Kidney (tissue), 14 donors: Measurements from ENCODE around the gene ZDHHC3. TPM values are rescaled to one million over a fixed set of nuclear protein-coding genes. Genes with fewer than 3 reads are reported as not detected.

Experiments used
- DNase-seq, 5 donors: peaks; one replicate each; pipeline ENCODE4 v3.0.0-alpha.2; 2013 to 2020
- FAIRE-seq: peaks from 2 replicates; lab custom pipeline; 2012; peaks lifted over from hg19 to GRCh38; lab: Jason Lieb, UNC
- H3K27ac ChIP-seq, 2 donors: one replicate each; pipeline ENCODE4 v1.7.0; 2013; ENCODE audit warnings: low read depth in 2 of 2, low read length in 2 of 2, inconsistent platforms in 1 of 2
- H3K27me3 ChIP-seq: one replicate; pipeline ENCODE4 v1.7.1; 2013; ENCODE audit warnings: low read length, inconsistent platforms; ENCODE audit not compliant: control insufficient read depth, insufficient read depth
- H3K36me3 ChIP-seq, 3 donors: one replicate each; pipeline versions ENCODE4 v1.7.0 to v1.7.1; 2013; ENCODE audit warnings: low read length in 3 of 3, control low read depth in 1 of 3, inconsistent platforms in 1 of 3; ENCODE audit not compliant: insufficient read depth in 3 of 3, control insufficient read depth in 2 of 3
- H3K4me1 ChIP-seq, 3 donors: one replicate each; pipeline versions ENCODE4 v1.7.0 to v1.7.1; 2013; ENCODE audit warnings: low read length in 3 of 3, inconsistent platforms in 1 of 3, low read depth in 1 of 3; ENCODE audit not compliant: control insufficient read depth in 2 of 3, insufficient read depth in 2 of 3
- H3K4me3 ChIP-seq, 3 donors: one replicate each; pipeline versions ENCODE4 v1.7.0 to v1.8.1; 2013; ENCODE audit warnings: low read length in 3 of 3, control low read depth in 1 of 3, inconsistent platforms in 1 of 3
- H3K9ac ChIP-seq, 3 donors: one replicate each; pipeline versions ENCODE4 v1.7.0 to v1.7.1; 2013; ENCODE audit warnings: low read length in 3 of 3, control low read depth in 1 of 3, inconsistent platforms in 1 of 3
- H3K9me3 ChIP-seq, 3 donors: one replicate each; pipeline versions ENCODE4 v1.7.0 to v1.7.1; 2013; ENCODE audit warnings: low read length in 3 of 3, control low read depth in 1 of 3, inconsistent platforms in 1 of 3; ENCODE audit not compliant: control insufficient read depth in 2 of 3, insufficient read depth in 1 of 3
- CTCF ChIP-seq: IDR thresholded peaks from 3 replicates; pipeline ENCODE4 v1.5.1; 2012; ENCODE audit warnings: mild to moderate bottlenecking, moderate library complexity, borderline replicate concordance; ENCODE audit not compliant: insufficient read depth; ENCODE audit errors: extremely low read depth
- intact Hi-C: fragments of 100-400 bp; cut with DNase I; formaldehyde crosslinking; loops from one replicate; pipeline ENCODE4 v1.11.1; 2022
- polyA plus RNA-seq: library from polyadenylated mRNA; stranded (reverse); fragments of 350-450 nt; fragmentation: Illumina TruSeq; extraction: RNeasy Lipid Tissue Mini Kit (QIAGEN cat#74804); gene quantifications from one replicate; pipeline ENCODE4 v1.2.3, GENCODE V29; 2014; ENCODE audit warnings: low read depth, low replicate concordance; ENCODE audit not compliant: insufficient read depth
- total RNA-seq: library from RNA; stranded (reverse); fragmentation: NEBNext Ultra II Directional; extraction: Animal tissue kit (Norgen Biotek cat#: 25700); gene quantifications from one replicate; pipeline ENCODE4 v1.2.1, GENCODE V29; 2021
- donor health status: control.
- donor health status: control.
- donor health status: control.
- donor health status: control.
- donor health status: control.
- donor health status: DM: yes; HTN: yes; CAD: no.
- donor health status: Normal renal cell carcinoma (clear cell type).

The ZDHHC3 gene
- total and polyA plus RNA-seq, 2 donors from 2014 or later = 60.2 to 71.5 TPM

GRCh38 chr3:44913868-44914468, 62.0 kb downstream of the ZDHHC3 start:
- intact Hi-C loops = no loop called here
- H3K9me3 ChIP-seq = no peaks in the 10 kb centered on the region
- H3K9ac ChIP-seq = no peak overlapping the region
- no peak overlapping the region for H3K4me3 ChIP-seq
- H3K4me1 ChIP-seq = no peaks in the 10 kb centered on the region
- TF ChIP-seq CTCF = peak; percentile 61
- DNase-seq (peak in 4 of 5 donors; percentile 65 to 75 (median 70)), FAIRE-seq (no peak)
- no peaks in the 10 kb centered on the region for H3K27me3 ChIP-seq
- H3K36me3 ChIP-seq = no peaks in the 10 kb centered on the region
- H3K27ac ChIP-seq = no peak overlapping the region

- intact Hi-C loops = no loop called here
- no peaks in the 10 kb centered on the region for H3K27me3 ChIP-seq
- H3K4me1 ChIP-seq = no peaks in the 10 kb centered on the region
- TF ChIP-seq CTCF = no peak
- H3K27ac ChIP-seq = no peak overlapping the region
- no peaks in the 10 kb centered on the region for H3K36me3 ChIP-seq
- no peaks in the 10 kb centered on the region for H3K9me3 ChIP-seq
- FAIRE-seq (no peak), DNase-seq (no peak)
- no peak overlapping the region for H3K9ac ChIP-seq
- H3K4me3 ChIP-seq = no peak overlapping the region
These were observed 65.3 kb downstream of the ZDHHC3 start for GRCh38 chr3:44910693-44911092.

- Histone ChIP-seq H3K4me1 (no peaks in the 10 kb centered on the region), H3K4me3 (no peak overlapping the region), H3K36me3 (no peaks in the 10 kb centered on the region), H3K9me3 (no peaks in the 10 kb centered on the region), H3K9ac (no peak overlapping the region), H3K27ac (no peak overlapping the region), H3K27me3 (no peaks in the 10 kb centered on the region)
- TF ChIP-seq CTCF = no peak
- FAIRE-seq = no peak
- no peak for DNase-seq
- intact Hi-C loops = no loop called here
These were observed 66.9 kb downstream of the ZDHHC3 start for GRCh38 chr3:44909063-44909462.

GRCh38 chr3:44907612-44908011, 68.4 kb downstream of the ZDHHC3 start:
- Histone ChIP-seq H3K9me3 (no peaks in the 10 kb centered on the region), H3K9ac (no peak overlapping the region), H3K4me3 (no peak overlapping the region), H3K36me3 (no peaks in the 10 kb centered on the region), H3K27ac (no peak overlapping the region), H3K4me1 (no peaks in the 10 kb centered on the region), H3K27me3 (no peaks in the 10 kb centered on the region)
- DNase-seq = no peak
- intact Hi-C loops = no loop called here
- no peak for FAIRE-seq
- no peak for TF ChIP-seq CTCF
